ENCODE data around the gene TTBK1.

Gene TTBK1

DNA sequence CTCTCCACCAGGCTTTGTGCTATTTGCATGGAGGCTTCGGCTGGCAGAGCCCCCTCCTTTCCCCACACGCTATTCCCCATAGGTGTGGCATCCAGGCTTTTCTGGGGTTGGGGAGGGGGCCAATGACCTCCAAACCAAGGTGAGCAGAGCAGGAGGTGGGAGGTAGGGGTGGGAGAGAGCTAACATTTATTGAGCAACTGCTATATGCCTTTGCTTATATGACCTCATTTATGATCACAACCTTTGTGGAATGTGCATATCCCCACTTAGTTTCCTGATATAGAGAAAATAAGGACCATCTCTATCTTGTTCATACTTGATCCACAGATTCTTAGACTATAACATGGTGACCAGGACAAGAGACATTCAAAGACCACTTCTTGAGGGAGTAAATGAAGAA, 37.0 kb downstream of the TTBK1 start:
- no CpG with 5 or more reads among the region's 2 CpGs for WGBS (ENCODE audit: insufficient coverage)
- POLR2A ChIA-PET, result no interaction called here
- CTCF ChIA-PET, result interaction anchor here (1.3 to 1.4 kb wide), 2 partner anchors 12 to 54 kb away, joined by 3 to 4 read pairs; no protein-coding TSS in a partner anchor
- Histone ChIP-seq H3K36me3 (ENCODE audit: control insufficient read depth in 4 of 4, insufficient read depth in 4 of 4, low read length in 3 of 4) (no peaks in the 10 kb centered on the region), H3K4me3 (ENCODE audit: control insufficient read depth in 1 of 7, extremely low read depth in 1 of 7, insufficient read depth in 4 of 7, low read depth in 2 of 7, low read length in 6 of 7) (no peak overlapping the region), H3K27ac (ENCODE audit: insufficient read depth in 1 of 2, low read depth in 1 of 2, low read length in 2 of 2, poor library complexity in 1 of 2, severe bottlenecking in 2 of 2) (no peak overlapping the region), H3K9me3 (ENCODE audit: control extremely low read depth in 1 of 5, control insufficient read depth in 4 of 5, insufficient read depth in 2 of 5, low read depth in 1 of 5, low read length in 4 of 5) (no peaks in the 10 kb centered on the region), H3K27me3 (replicated peaks in 2 of 5; ENCODE audit: control insufficient read depth in 4 of 5, insufficient read depth in 5 of 5, low read length in 4 of 5) (peaks cover 0 to 88% (median 25%) of the 10 kb centered on the region in 5 experiments), H3K4me1 (ENCODE audit: control extremely low read depth in 1 of 4, control insufficient read depth in 4 of 4, insufficient read depth in 4 of 4, low read length in 3 of 4) (peaks cover 0 to 17% (median 13%) of the 10 kb centered on the region in 4 experiments)
- no peak for DNase-seq

- no peak for DNase-seq
- WGBS (ENCODE audit: insufficient coverage), result 59% methylated on average over 8 of the region's 9 CpGs
- H3K4me3 ChIP-seq (ENCODE audit: control insufficient read depth in 1 of 7, extremely low read depth in 1 of 7, insufficient read depth in 4 of 7, low read depth in 2 of 7, low read length in 6 of 7), result no peak overlapping the region
- H3K27ac ChIP-seq (ENCODE audit: insufficient read depth in 1 of 2, low read depth in 1 of 2, low read length in 2 of 2, poor library complexity in 1 of 2, severe bottlenecking in 2 of 2), result no peak overlapping the region
- ChIA-PET POLR2A (no interaction called here), CTCF (interaction anchor here (0.9 to 2.1 kb wide), 3 partner anchors 14 to 73 kb away, joined by 3 to 5 read pairs (median 4); no protein-coding TSS in a partner anchor)
- H3K36me3 ChIP-seq (ENCODE audit: control insufficient read depth in 4 of 4, insufficient read depth in 4 of 4, low read length in 3 of 4), result no peaks in the 10 kb centered on the region
- H3K9me3 ChIP-seq (ENCODE audit: control extremely low read depth in 1 of 5, control insufficient read depth in 4 of 5, insufficient read depth in 2 of 5, low read depth in 1 of 5, low read length in 4 of 5), result no peaks in the 10 kb centered on the region
- peaks cover 0 to 6% (median under 1%) of the 10 kb centered on the region in 4 experiments for H3K4me1 ChIP-seq (ENCODE audit: control extremely low read depth in 1 of 4, control insufficient read depth in 4 of 4, insufficient read depth in 4 of 4, low read length in 3 of 4)
- peaks cover 0 to 88% (median 22%) of the 10 kb centered on the region in 5 experiments for H3K27me3 ChIP-seq (replicated peaks in 2 of 5; ENCODE audit: control insufficient read depth in 4 of 5, insufficient read depth in 5 of 5, low read length in 4 of 5)
Measured at GRCh38 chr6:43282060-43282459, 38.8 kb downstream of the TTBK1 start.

DNA sequence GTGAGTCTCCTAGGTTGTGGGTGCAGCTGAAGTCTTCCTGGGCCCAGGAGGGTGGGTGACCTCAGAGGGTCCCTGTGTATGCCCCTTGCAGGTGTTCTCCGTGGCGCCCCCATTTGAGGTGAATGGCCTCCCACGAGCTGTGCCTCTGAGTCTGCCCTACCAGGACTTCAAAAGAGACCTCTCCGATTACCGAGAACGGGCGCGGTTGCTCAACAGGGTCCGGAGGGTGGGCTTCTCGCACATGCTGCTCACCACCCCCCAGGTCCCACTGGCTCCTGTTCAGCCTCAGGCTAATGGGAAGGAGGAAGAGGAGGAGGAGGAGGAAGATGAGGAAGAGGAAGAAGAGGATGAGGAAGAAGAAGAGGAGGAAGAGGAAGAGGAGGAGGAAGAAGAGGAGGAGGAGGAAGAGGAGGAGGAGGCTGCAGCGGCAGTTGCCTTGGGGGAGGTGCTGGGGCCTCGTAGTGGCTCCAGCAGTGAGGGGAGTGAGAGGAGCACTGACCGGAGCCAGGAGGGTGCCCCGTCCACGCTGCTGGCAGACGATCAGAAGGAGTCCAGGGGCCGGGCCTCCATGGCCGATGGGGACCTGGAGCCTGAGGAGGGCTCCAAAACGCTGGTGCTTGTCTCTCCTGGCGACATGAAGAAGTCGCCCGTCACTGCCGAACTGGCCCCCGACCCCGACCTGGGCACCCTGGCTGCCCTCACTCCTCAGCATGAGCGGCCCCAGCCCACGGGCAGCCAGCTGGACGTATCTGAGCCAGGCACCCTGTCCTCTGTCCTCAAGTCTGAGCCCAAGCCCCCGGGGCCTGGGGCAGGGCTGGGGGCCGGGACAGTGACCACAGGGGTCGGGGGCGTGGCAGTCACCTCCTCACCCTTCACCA, 39.6 kb downstream of the TTBK1 start:
- no peak overlapping the region for H3K4me3 ChIP-seq (ENCODE audit: control insufficient read depth in 1 of 7, extremely low read depth in 1 of 7, insufficient read depth in 4 of 7, low read depth in 2 of 7, low read length in 6 of 7)
- H3K27ac ChIP-seq (ENCODE audit: insufficient read depth in 1 of 2, low read depth in 1 of 2, low read length in 2 of 2, poor library complexity in 1 of 2, severe bottlenecking in 2 of 2), result no peak overlapping the region
- ChIA-PET CTCF (interaction anchor here (1.5 to 2.1 kb wide), 2 partner anchors 13 to 15 kb away, joined by 4 to 5 read pairs; no protein-coding TSS in a partner anchor), POLR2A (no interaction called here)
- H3K27me3 ChIP-seq (replicated peaks in 2 of 5; ENCODE audit: control insufficient read depth in 4 of 5, insufficient read depth in 5 of 5, low read length in 4 of 5), result peaks cover 0 to 88% (median 16%) of the 10 kb centered on the region in 5 experiments
- DNase-seq, result no peak
- 93% methylated on average over 29 of the region's 32 CpGs for WGBS (ENCODE audit: insufficient coverage)
- no peaks in the 10 kb centered on the region for H3K9me3 ChIP-seq (ENCODE audit: control extremely low read depth in 1 of 5, control insufficient read depth in 4 of 5, insufficient read depth in 2 of 5, low read depth in 1 of 5, low read length in 4 of 5)
- H3K4me1 ChIP-seq (ENCODE audit: control extremely low read depth in 1 of 4, control insufficient read depth in 4 of 4, insufficient read depth in 4 of 4, low read length in 3 of 4), result peaks cover 0 to 6% (median 3%) of the 10 kb centered on the region in 4 experiments
- H3K36me3 ChIP-seq (ENCODE audit: control insufficient read depth in 4 of 4, insufficient read depth in 4 of 4, low read length in 3 of 4), result no peaks in the 10 kb centered on the region

- ChIA-PET POLR2A (no interaction called here), CTCF (interaction anchor here (2.1 kb wide), 1 partner anchor 12 kb away, joined by 4 read pairs; no protein-coding TSS in a partner anchor)
- H3K27me3 ChIP-seq (replicated peaks in 2 of 5; ENCODE audit: control insufficient read depth in 4 of 5, insufficient read depth in 5 of 5, low read length in 4 of 5), result peaks cover 0 to 81% (median 15%) of the 10 kb centered on the region in 5 experiments
- WGBS (ENCODE audit: insufficient coverage), result 94% methylated on average over 16 of the region's 18 CpGs
- no peak for DNase-seq
- H3K4me3 ChIP-seq (ENCODE audit: control insufficient read depth in 1 of 7, extremely low read depth in 1 of 7, insufficient read depth in 4 of 7, low read depth in 2 of 7, low read length in 6 of 7), result no peak overlapping the region
- H3K9me3 ChIP-seq (ENCODE audit: control extremely low read depth in 1 of 5, control insufficient read depth in 4 of 5, insufficient read depth in 2 of 5, low read depth in 1 of 5, low read length in 4 of 5), result no peaks in the 10 kb centered on the region
- no peak overlapping the region for H3K27ac ChIP-seq (ENCODE audit: insufficient read depth in 1 of 2, low read depth in 1 of 2, low read length in 2 of 2, poor library complexity in 1 of 2, severe bottlenecking in 2 of 2)
- H3K4me1 ChIP-seq (ENCODE audit: control extremely low read depth in 1 of 4, control insufficient read depth in 4 of 4, insufficient read depth in 4 of 4, low read length in 3 of 4), result peaks cover 0 to 7% (median 4%) of the 10 kb centered on the region in 4 experiments
- H3K36me3 ChIP-seq (ENCODE audit: control insufficient read depth in 4 of 4, insufficient read depth in 4 of 4, low read length in 3 of 4), result no peaks in the 10 kb centered on the region
Measured at GRCh38 chr6:43283514-43283901, 40.2 kb downstream of the TTBK1 start.

GRCh38 chr6:43283905-43284304, 40.6 kb downstream of the TTBK1 start:
- DNase-seq, result no peak
- Histone ChIP-seq H3K36me3 (ENCODE audit: control insufficient read depth in 4 of 4, insufficient read depth in 4 of 4, low read length in 3 of 4) (no peaks in the 10 kb centered on the region), H3K9me3 (ENCODE audit: control extremely low read depth in 1 of 5, control insufficient read depth in 4 of 5, insufficient read depth in 2 of 5, low read depth in 1 of 5, low read length in 4 of 5) (no peaks in the 10 kb centered on the region), H3K27me3 (replicated peaks in 2 of 5; ENCODE audit: control insufficient read depth in 4 of 5, insufficient read depth in 5 of 5, low read length in 4 of 5) (peaks cover 0 to 79% (median 13%) of the 10 kb centered on the region in 5 experiments), H3K27ac (ENCODE audit: insufficient read depth in 1 of 2, low read depth in 1 of 2, low read length in 2 of 2, poor library complexity in 1 of 2, severe bottlenecking in 2 of 2) (no peak overlapping the region), H3K4me1 (ENCODE audit: control extremely low read depth in 1 of 4, control insufficient read depth in 4 of 4, insufficient read depth in 4 of 4, low read length in 3 of 4) (peaks cover 0 to 7% (median 4%) of the 10 kb centered on the region in 4 experiments), H3K4me3 (ENCODE audit: control insufficient read depth in 1 of 7, extremely low read depth in 1 of 7, insufficient read depth in 4 of 7, low read depth in 2 of 7, low read length in 6 of 7) (no peak overlapping the region)
- ChIA-PET CTCF (no interaction called here), POLR2A (no interaction called here)
- 93% methylated on average over 27 of the region's 27 CpGs for WGBS (ENCODE audit: insufficient coverage)

GRCh38 chr6:43284991-43285781, 41.9 kb downstream of the TTBK1 start:
- Histone ChIP-seq H3K9me3 (ENCODE audit: control extremely low read depth in 1 of 5, control insufficient read depth in 4 of 5, insufficient read depth in 2 of 5, low read depth in 1 of 5, low read length in 4 of 5) (no peaks in the 10 kb centered on the region), H3K36me3 (ENCODE audit: control insufficient read depth in 4 of 4, insufficient read depth in 4 of 4, low read length in 3 of 4) (no peaks in the 10 kb centered on the region), H3K27ac (ENCODE audit: insufficient read depth in 1 of 2, low read depth in 1 of 2, low read length in 2 of 2, poor library complexity in 1 of 2, severe bottlenecking in 2 of 2) (no peak overlapping the region), H3K27me3 (replicated peaks in 2 of 5; ENCODE audit: control insufficient read depth in 4 of 5, insufficient read depth in 5 of 5, low read length in 4 of 5) (peaks cover 0 to 73% (median 11%) of the 10 kb centered on the region in 5 experiments), H3K4me1 (ENCODE audit: control extremely low read depth in 1 of 4, control insufficient read depth in 4 of 4, insufficient read depth in 4 of 4, low read length in 3 of 4) (peaks cover 0 to 7% (median 4%) of the 10 kb centered on the region in 4 experiments), H3K4me3 (ENCODE audit: control insufficient read depth in 1 of 7, extremely low read depth in 1 of 7, insufficient read depth in 4 of 7, low read depth in 2 of 7, low read length in 6 of 7) (peak overlapping the region in 2 of 7 experiments; percentile 2 to 23)
- no peak for DNase-seq
- ChIA-PET CTCF (no interaction called here), POLR2A (no interaction called here)
- 7% methylated on average over 71 of the region's 83 CpGs for WGBS (ENCODE audit: insufficient coverage)
